ENCODE data around the gene AAGAB. TPM values are rescaled to one million over a fixed set of nuclear protein-coding genes. Genes with fewer than 3 reads are reported as not detected.
A peak's percentile ranks its signal among the peaks of the same experiment; 100 is the strongest.

The AAGAB gene
- total RNA-seq, 1 experiment from 2014 or later: 40.1 TPM

DNA sequence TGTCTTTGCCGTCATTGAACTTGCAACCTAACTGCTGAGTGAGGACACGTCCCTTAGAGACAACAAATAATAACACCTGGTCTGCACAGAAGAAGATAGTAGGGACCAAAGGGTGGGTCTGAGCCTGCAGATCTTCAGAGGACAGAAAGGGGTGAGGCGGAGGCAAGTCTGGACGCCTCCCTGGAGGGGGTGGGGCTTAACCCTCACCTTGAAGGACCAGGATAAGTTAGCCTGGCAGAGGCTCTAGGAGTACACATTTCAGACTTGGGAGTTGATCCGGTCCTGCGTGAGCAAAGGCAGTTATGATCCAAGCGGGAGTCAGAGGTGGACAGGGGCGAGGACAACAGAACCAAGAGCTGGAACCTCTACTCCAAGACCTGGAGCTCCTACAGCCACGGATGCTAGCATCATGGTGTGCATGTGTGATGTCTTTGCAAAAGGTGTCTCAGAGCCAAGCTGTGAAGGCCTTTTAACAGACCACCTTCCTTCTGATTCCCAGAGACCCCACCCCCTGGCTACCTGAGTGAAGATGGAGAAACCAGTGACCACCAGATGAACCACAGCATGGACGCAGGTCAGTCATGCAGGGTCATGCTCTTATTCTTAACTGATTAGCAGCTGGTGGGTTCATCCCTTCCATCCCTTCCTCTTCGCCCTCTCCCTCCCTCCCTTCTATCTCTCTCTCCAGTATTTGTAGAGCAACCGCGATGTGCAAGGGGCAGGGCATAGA, 88.0 kb downstream of the AAGAB start:
- H2BK5ac ChIP-seq (ENCODE audit: insufficient read length, low read length): no peak overlapping the region
- no peaks in the 10 kb centered on the region for H4K20me1 ChIP-seq (ENCODE audit: control insufficient read depth, insufficient read depth, insufficient read length)
- H3K56ac ChIP-seq (ENCODE audit: insufficient read length, low read depth, low read length): no peak overlapping the region
- WGBS (ENCODE audit: extremely low coverage, insufficient read length, low lambda C conversion rate): no CpG with 5 or more reads among the region's 13 CpGs
- no peak for DNase-seq
- no peak overlapping the region for H3K9ac ChIP-seq (ENCODE audit: extremely low read depth, insufficient read length, low read length)
- H3K4ac ChIP-seq (ENCODE audit: low read depth, low read length): no peak overlapping the region
- H2BK15ac ChIP-seq (ENCODE audit: low read depth, low read length): no peak overlapping the region
- Mint-ChIP-seq H3K4me3 (peak overlapping the region; percentile 26 to 54), H3K27me3 (ENCODE audit: low read depth) (no peaks in the 10 kb centered on the region; the same call in 1 of the 2 replicates), H3K36me3 (ENCODE audit: insufficient read depth in 1 of 3, low read depth in 3 of 3) (peaks cover 10 to 40% (median 21%) of the 10 kb centered on the region in 3 experiments), H3K27ac (peak overlapping the region; percentile 85 to 95 (median 91)), H3K9me3 (no peaks in the 10 kb centered on the region; a peak in 2 of 5 replicates), H3K4me1 (peaks cover 50 to 51% of the 10 kb centered on the region in 2 experiments)
- no peaks in the 10 kb centered on the region for H3K27me3 ChIP-seq (ENCODE audit: insufficient read depth, low read length)
- peak overlapping the region; percentile 35 for H3K4me2 ChIP-seq (ENCODE audit: insufficient read depth, insufficient read length, low read length)
- no peak overlapping the region for H2AFZ ChIP-seq (ENCODE audit: low read length)
- no peaks in the 10 kb centered on the region for H3K9me3 ChIP-seq (ENCODE audit: control insufficient read depth, low read depth, low read length)
- H3K23me2 ChIP-seq (ENCODE audit: insufficient read length, low read depth, low read length, poor library complexity, severe bottlenecking): no peaks in the 10 kb centered on the region
- H2BK20ac ChIP-seq (ENCODE audit: low read depth, low read length, poor library complexity, severe bottlenecking): no peak overlapping the region
- no peak overlapping the region for H3K23ac ChIP-seq (ENCODE audit: insufficient read length, low read depth, low read length)
- no peaks in the 10 kb centered on the region for H3K79me2 ChIP-seq (ENCODE audit: insufficient read depth, low read length)
- peak overlapping the region; percentile 2; the same call in 1 of the 2 replicates for H3K14ac ChIP-seq (ENCODE audit: insufficient read depth, low read length)
- H2BK120ac ChIP-seq (ENCODE audit: low read depth, low read length, poor library complexity, severe bottlenecking): no peak overlapping the region
- TF ChIP-seq, protein P1, sequence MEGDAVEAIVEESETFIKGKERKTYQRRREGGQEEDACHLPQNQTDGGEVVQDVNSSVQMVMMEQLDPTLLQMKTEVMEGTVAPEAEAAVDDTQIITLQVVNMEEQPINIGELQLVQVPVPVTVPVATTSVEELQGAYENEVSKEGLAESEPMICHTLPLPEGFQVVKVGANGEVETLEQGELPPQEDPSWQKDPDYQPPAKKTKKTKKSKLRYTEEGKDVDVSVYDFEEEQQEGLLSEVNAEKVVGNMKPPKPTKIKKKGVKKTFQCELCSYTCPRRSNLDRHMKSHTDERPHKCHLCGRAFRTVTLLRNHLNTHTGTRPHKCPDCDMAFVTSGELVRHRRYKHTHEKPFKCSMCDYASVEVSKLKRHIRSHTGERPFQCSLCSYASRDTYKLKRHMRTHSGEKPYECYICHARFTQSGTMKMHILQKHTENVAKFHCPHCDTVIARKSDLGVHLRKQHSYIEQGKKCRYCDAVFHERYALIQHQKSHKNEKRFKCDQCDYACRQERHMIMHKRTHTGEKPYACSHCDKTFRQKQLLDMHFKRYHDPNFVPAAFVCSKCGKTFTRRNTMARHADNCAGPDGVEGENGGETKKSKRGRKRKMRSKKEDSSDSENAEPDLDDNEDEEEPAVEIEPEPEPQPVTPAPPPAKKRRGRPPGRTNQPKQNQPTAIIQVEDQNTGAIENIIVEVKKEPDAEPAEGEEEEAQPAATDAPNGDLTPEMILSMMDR (conservative IDR thresholded peaks at IDR 0.05): no peak
- peaks cover 10% of the 10 kb centered on the region; the same call in 1 of the 2 replicates for H3K4me1 ChIP-seq (ENCODE audit: insufficient read depth, low read length)
- H4K91ac ChIP-seq (ENCODE audit: insufficient read length, low read depth, low read length): no peak overlapping the region
- no peak overlapping the region for H4K5ac ChIP-seq (ENCODE audit: insufficient read length, low read depth, low read length)
- H3K18ac ChIP-seq (ENCODE audit: insufficient read length, low read depth, low read length): no peak overlapping the region
- no peak overlapping the region for H4K8ac ChIP-seq (replicated peaks; ENCODE audit: insufficient read length, low read depth, low read length)
- no peak overlapping the region for H3T11ph ChIP-seq (ENCODE audit: low read length)
- peak overlapping the region; percentile 8 for H3K27ac ChIP-seq (ENCODE audit: insufficient read length, low read depth, low read length)
- H2BK12ac ChIP-seq (ENCODE audit: insufficient read length, low read depth, low read length): no peak overlapping the region
- no peak overlapping the region for H2AK5ac ChIP-seq (ENCODE audit: insufficient read length, low read length)
- no peaks in the 10 kb centered on the region for H3K79me1 ChIP-seq (ENCODE audit: insufficient read depth, low read depth, low read length, poor library complexity, severe bottlenecking)
